ENCODE results near the gene ZNF521. TPM values are rescaled to one million over a fixed set of nuclear protein-coding genes. Genes with fewer than 3 reads are reported as not detected.

The ZNF521 gene
- total RNA-seq, 1 experiment from 2014 or later, result not detected

DNA sequence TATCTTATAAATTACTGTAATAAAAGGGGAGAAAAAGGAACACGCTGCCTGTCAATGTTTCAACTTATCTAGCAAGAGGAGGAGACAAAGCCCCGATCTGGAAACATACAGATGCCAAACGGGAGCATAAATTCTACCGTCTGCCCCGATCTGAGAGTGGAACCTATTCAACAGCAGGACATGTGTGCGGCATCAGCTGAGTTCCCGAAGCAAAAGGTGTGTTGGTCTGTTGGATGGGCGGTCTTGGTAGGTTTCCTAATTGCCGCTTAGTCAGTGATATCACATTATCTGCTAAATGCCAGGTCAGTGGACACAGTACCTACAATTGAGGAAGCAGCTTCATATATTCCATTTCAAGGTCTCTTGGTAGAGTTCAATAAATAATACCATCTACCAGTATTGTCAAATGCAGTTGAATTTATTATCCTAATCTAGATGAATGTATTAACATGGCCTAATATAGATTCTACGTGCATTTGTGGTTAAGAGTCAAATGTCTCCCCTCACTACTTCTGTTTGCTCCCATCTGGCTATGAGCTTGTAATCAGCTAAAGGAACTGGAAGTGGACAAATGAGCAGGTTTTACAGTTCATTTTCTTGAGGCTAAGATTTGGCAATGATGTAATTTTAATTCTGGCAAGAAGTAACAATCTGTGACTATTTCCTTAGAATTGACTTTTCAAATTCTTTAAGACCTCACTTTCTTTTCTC is 219.0 kb downstream of the ZNF521 start:
- H4K20me1 ChIP-seq (ENCODE audit: insufficient read depth), result no peaks in the 10 kb centered on the region
- no peaks in the 10 kb centered on the region for H3K4me1 ChIP-seq (replicated peaks; ENCODE audit: insufficient read depth)
- DNase-seq, result no peak
- no peak overlapping the region for H3K27ac ChIP-seq
- no peak overlapping the region for H2AFZ ChIP-seq
- TF ChIP-seq, protein P1, sequence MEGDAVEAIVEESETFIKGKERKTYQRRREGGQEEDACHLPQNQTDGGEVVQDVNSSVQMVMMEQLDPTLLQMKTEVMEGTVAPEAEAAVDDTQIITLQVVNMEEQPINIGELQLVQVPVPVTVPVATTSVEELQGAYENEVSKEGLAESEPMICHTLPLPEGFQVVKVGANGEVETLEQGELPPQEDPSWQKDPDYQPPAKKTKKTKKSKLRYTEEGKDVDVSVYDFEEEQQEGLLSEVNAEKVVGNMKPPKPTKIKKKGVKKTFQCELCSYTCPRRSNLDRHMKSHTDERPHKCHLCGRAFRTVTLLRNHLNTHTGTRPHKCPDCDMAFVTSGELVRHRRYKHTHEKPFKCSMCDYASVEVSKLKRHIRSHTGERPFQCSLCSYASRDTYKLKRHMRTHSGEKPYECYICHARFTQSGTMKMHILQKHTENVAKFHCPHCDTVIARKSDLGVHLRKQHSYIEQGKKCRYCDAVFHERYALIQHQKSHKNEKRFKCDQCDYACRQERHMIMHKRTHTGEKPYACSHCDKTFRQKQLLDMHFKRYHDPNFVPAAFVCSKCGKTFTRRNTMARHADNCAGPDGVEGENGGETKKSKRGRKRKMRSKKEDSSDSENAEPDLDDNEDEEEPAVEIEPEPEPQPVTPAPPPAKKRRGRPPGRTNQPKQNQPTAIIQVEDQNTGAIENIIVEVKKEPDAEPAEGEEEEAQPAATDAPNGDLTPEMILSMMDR (conservative IDR thresholded peaks at IDR 0.05), result no peak
- TF ChIP-seq EZH2 (IDR thresholded peaks at IDR 0.05; ENCODE audit: low read depth), result no peak
- H3K9me2 ChIP-seq (ENCODE audit: insufficient read depth), result no peaks in the 10 kb centered on the region
- H3K9me3 ChIP-seq (ENCODE audit: insufficient read depth, low read depth), result no peaks in the 10 kb centered on the region
- ChIA-PET POLR2A (ENCODE audit: unreplicated experiment) (no interaction called here), CTCF (no interaction called here)
- H3K4me3 ChIP-seq, result no peak overlapping the region
- H3K36me3 ChIP-seq (ENCODE audit: low read depth), result no peaks in the 10 kb centered on the region
- H3K27me3 ChIP-seq (ENCODE audit: insufficient read depth, low read depth), result peaks cover 2% of the 10 kb centered on the region; the same call in 1 of the 2 replicates
- intact Hi-C loops (cut with micrococcal nuclease; ENCODE audit: unreplicated experiment), result no loop called here
- no peak overlapping the region for H3K4me2 ChIP-seq
- no TSS peak for BruUV-seq (replicated peaks)
- no peaks in the 10 kb centered on the region for H3F3A ChIP-seq (ENCODE audit: insufficient read depth, low read depth)
- no peaks in the 10 kb centered on the region for H3K79me2 ChIP-seq (ENCODE audit: low read depth)

DNA sequence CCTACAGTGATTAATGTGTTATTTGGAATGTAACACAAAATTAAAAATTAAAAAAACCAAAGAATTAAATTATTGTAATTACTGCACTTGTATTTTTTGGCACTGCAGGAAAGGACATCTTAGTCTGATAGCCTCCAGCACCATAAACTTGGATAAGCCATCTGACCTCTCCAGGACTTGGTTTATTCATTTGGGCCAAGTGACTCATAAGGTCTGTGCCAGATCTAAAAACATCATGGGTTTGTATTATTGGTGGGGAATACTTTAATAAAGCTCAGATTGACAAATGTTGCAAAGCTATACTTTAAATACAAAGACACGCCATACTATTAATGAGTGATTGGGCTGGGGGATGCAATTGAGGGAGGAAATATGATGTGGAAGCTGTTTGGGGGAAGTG is 225.2 kb downstream of the ZNF521 start:
- Histone ChIP-seq H3K27ac (no peak overlapping the region), H3K36me3 (ENCODE audit: low read depth) (no peaks in the 10 kb centered on the region), H3K27me3 (ENCODE audit: insufficient read depth, low read depth) (no peaks in the 10 kb centered on the region), H3K9me2 (ENCODE audit: insufficient read depth) (no peaks in the 10 kb centered on the region), H3K9me3 (ENCODE audit: insufficient read depth, low read depth) (no peaks in the 10 kb centered on the region), H4K20me1 (ENCODE audit: insufficient read depth) (no peaks in the 10 kb centered on the region), H3K4me1 (replicated peaks; ENCODE audit: insufficient read depth) (no peaks in the 10 kb centered on the region), H2AFZ (no peak overlapping the region), H3K79me2 (ENCODE audit: low read depth) (no peaks in the 10 kb centered on the region), H3F3A (ENCODE audit: insufficient read depth, low read depth) (no peaks in the 10 kb centered on the region), H3K4me3 (no peak overlapping the region), H3K4me2 (no peak overlapping the region)
- intact Hi-C loops (cut with micrococcal nuclease; ENCODE audit: unreplicated experiment), result no loop called here
- POLR2A ChIA-PET (ENCODE audit: unreplicated experiment), result no interaction called here
- CTCF ChIA-PET, result no interaction called here
- BruUV-seq (replicated peaks), result no TSS peak
- no peak for DNase-seq
- no peak for TF ChIP-seq EZH2 (IDR thresholded peaks at IDR 0.05; ENCODE audit: low read depth)
- TF ChIP-seq, protein P1 (conservative IDR thresholded peaks at IDR 0.05), result no peak

DNA sequence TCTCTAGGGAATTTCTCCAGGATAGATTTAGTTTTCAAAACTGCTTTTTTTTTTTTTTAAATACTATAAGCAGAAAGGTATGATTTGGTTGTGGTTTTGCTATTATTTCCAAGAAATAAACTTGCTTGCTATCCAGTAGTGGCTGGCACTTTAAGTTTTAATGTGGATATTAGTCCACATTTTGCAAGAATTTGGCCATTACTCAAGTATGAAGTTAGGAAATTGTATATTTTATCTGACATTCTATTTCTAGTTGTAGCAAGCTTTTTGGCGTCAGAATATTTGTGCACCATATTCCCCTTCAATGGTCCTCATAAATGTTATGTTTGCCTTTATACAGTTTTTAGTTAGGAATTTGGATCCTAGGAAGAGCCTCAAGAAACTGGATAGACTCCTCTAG is 226.3 kb downstream of the ZNF521 start:
- no peak for TF ChIP-seq EZH2 (IDR thresholded peaks at IDR 0.05; ENCODE audit: low read depth)
- TF ChIP-seq, protein P1 (conservative IDR thresholded peaks at IDR 0.05), result no peak
- H3K27ac ChIP-seq, result no peak overlapping the region
- H3K9me3 ChIP-seq (ENCODE audit: insufficient read depth, low read depth), result no peaks in the 10 kb centered on the region
- no peaks in the 10 kb centered on the region for H4K20me1 ChIP-seq (ENCODE audit: insufficient read depth)
- no peak for DNase-seq
- H3K27me3 ChIP-seq (ENCODE audit: insufficient read depth, low read depth), result no peaks in the 10 kb centered on the region
- no peak overlapping the region for H3K4me3 ChIP-seq
- no peaks in the 10 kb centered on the region for H3K9me2 ChIP-seq (ENCODE audit: insufficient read depth)
- H3K36me3 ChIP-seq (ENCODE audit: low read depth), result no peaks in the 10 kb centered on the region
- H3K79me2 ChIP-seq (ENCODE audit: low read depth), result no peaks in the 10 kb centered on the region
- H3K4me1 ChIP-seq (replicated peaks; ENCODE audit: insufficient read depth), result no peaks in the 10 kb centered on the region
- intact Hi-C loops (cut with micrococcal nuclease; ENCODE audit: unreplicated experiment), result no loop called here
- H2AFZ ChIP-seq, result no peak overlapping the region
- H3F3A ChIP-seq (ENCODE audit: insufficient read depth, low read depth), result no peaks in the 10 kb centered on the region
- H3K4me2 ChIP-seq, result no peak overlapping the region
- ChIA-PET CTCF (no interaction called here), POLR2A (ENCODE audit: unreplicated experiment) (no interaction called here)
- BruUV-seq (replicated peaks), result no TSS peak

All from PC-9 (cell line).